Superior temporal gyrus (tissue), 1 donor: ENCODE measurements around the gene WDR31.
A peak's percentile ranks its signal among the peaks of the same experiment; 100 is the strongest.
"Not testable (repeated sequence)": the region's sequence is repeated elsewhere in the genome, so short reads cannot be mapped to it uniquely, and the experiment has no call there.

ENCODE experiments used
- DNase-seq: peaks from one replicate; pipeline ENCODE4 v3.0.0-alpha.2; 2016; ENCODE audit errors: extremely low spot score

WDR31 gene

DNA sequence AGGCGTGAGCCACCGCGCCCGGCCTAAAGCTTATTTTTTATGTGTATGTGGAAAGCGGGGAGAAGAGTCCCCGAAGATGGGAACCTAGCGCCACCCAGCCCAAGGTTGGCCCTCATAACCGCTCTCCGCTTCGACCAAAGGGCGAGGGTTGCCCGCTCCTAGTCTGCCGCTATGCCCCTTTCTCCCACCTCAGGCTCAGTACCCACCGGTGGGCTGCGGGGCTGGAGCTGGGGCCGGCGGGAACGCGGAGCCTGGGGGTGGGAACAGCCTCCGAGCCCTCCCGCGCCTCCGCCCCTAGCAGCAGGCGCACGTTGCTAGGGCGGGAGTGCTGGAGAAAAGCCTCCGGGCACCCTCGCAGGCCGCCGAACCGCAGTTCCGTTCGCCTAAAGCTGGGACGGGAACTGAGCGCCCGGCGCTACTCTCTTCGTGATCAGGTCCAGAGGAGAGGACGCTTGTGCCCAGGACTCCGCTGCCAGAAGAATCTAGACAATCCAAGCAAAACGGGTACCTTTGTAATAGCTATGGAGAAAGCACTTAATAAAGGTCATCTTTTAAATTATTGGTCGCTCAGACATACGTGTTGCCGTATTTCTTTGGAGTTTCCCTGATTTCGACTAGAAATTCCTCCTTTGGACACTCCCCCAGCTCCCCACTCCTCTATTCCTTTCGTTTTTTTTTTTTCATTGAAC lies at the start of gene WDR31:
Gene WDR31, minus strand, starts transcription at position 265 of the 689 bp plus-strand sequence. CDS start 8,253 bp downstream, outside the sequence.
- peak; percentile 88 for DNase-seq

DNA sequence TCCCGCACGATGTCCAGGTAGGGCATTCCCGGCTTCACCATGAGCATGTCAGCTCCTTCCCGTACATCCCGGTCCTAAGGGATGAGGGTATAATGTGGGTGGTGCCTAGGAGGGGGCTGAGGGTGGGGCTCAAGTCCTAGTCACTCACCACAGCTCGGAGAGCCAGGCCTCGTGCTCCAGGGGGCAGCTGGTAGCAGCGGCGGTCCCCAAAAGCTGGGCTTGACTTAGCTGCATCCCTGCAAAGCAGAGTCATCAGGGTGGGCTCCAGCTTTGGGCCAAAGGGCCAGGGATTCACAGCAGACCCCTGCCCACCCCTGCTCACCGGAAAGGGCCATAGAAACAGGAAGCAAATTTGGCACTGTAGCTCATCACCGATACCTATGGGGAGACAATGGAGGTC lies 49.4 kb upstream of the WDR31 start:
- DNase-seq, result no peak

DNA sequence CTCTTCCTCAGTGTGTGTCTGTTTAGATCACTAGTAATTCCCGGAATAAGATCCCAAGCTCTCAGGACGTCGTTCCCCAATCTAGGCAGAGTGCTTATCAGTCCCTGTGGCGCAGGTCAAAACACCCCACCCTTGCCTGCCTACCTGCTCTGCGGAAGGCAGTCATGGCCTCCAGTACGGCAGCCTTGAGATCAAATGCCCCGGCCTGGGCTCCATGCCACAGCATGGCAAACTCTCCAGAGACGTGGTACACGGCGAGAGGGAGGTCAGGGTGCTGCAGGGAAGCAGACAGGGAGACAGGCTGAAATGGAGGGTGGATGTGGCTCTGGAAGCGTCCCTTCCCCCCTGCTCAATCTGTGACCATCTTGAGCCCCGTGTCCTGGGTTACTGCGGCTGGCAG lies 48.8 kb upstream of the WDR31 start:
- no peak for DNase-seq

DNA sequence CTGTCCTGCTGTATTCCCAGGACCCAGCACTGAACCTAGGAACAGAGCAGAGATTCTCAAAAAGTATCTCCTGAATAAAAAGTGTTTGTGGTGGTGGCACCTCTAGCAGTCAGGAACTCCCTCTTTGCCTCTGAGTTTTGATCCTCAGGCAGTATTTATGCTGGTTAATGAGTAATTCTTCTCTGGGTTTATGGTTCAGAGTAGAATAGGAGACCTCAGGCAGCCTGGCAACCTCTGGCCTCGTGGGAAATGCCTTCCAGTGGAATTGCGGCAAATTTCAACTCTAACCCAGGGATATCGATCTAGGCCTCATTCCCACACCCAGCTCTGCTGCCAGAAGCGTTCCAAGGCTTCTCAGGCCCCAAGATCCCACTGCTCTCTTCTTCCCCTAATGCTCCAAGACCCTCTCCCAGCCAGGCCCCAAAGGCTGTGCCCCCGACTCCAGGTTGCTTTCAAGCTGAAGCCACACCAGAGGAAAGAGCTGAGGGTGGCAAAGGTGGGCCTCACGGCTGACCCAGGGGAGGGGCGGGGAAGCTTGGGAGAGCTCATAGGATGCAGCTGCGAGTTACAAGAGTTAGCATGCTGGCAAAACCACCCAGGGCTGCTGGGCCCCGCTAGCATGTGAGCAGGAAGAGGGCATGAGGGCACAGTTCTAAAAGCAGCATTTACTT lies 47.6 kb upstream of the WDR31 start:
- DNase-seq, result no peak

DNA sequence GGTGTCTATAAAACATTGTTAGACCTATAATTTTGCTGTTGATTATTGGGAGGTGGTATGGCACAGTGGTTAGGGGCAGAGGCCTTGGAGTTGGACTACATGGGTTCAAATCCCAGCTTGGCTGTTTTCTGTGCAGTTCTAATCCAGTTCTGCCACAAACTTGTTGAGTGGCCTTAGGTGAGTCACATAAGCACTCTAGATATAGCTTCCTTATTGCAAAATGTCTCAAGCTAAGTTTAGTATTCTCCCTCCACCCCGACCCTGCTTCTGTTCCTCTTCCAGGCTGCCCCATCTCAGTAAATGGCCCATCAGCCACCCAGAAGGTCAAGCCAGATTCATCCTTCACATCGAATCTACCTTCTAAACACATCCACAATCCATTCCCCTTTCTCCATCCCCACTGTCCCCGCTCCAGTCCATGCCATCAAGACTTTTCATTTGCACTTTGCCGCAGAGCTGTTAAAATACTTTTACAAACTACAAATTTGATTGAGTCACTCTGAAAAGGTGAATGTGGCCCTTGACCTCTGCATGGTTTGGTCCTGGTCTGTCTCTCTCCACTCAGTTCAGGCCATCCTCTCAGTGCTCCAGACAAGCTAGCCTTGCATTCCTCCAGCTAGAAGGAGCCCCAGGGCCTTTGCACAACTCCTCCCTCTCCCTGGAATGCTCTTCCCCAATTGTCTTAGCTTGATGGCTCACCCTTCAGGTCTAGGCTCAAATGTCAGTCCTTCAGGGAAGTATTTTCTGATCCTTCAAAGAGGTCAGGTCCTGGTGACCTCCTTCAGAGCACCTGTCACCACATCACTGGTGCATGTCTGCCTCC lies 46.7 kb upstream of the WDR31 start:
- no peak for DNase-seq

DNA sequence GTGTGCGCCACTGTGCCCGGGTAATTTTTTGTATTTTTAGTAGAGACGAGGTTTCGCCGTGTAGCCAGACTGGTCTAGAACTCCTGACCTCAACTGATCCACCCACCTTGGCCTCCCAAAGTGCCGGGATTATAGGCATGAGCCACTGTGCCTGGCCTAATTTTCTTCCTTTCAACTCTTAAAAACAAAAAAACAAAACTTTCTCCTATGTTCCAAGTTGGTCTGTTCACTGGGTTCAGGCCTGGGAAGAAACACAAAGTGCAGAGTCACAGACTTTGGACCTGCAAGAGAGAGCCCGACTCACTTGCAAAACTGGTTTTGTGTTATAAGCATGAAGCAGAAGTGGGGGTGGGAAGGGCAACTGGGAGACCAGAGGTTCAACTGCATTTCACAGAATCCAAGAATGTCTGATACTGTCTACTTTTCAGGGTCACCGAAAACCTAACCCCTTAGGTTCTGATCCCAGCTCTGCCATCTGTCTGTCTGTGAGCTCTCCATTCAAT lies 41.9 kb upstream of the WDR31 start:
- no peak for DNase-seq

DNA sequence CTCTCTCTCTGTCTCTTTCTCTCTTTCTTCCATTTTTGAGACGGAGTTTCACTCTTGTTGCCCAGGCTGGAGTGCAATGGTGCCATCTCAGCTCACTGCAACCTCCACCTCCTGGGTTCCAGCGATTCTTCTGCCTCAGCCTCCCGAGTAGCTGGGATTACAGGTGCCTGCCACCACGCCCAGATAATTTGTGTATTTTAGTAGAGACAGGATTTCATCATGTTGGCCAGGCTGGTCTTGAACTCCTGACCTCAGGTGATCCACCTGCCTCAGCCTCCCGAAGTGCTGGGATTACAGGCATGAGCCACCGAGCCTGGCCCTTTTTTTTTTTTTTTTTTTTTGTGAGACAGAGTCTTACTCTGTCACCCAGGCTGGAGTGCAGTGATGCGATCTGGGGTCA lies 41.4 kb upstream of the WDR31 start:
- DNase-seq, result not testable (repeated sequence)

DNA sequence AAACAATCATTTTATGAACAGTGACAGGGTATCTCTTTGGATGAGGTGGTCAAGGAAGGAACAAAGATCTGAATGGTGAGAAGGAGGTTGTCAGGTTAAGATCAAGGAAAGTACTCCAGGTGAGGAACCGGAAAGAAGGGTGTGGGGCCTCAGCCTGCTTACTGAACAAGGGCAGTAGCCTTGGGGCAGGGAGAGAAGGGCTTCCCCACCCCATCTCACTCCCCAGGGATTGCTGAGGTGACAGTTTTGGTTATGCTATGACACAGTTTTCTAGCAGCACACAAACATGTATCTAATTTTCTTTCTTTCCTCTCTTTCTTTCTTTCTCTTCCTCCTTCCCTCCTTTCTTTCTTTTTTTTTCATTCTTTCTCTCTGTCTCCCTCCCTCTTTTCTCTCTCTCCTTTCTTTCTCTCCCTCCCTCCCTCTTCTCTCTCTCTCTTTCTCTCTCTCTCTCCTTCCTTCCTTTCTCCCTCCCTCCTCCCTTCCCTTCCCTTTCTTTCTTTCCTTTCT lies 40.8 kb upstream of the WDR31 start:
- no peak for DNase-seq

DNA sequence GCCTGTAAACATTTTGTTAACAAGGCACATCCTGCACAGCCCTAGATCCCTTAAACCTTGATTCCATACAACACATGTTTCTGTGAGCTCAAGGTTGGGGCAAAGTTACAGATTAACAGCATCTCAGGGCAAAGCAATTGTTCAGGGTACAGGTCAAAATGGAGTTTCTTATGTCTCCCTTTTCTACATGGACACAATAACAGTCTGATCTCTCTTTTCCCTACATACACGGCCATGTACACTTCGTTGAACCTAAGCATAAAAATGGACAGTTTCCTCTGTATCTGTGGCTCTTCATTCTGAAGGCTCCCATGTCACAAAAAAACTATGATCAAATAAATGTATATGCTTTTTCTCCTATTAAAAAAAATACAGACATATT lies 39.7 kb upstream of the WDR31 start:
- DNase-seq, result not testable (repeated sequence)

DNA sequence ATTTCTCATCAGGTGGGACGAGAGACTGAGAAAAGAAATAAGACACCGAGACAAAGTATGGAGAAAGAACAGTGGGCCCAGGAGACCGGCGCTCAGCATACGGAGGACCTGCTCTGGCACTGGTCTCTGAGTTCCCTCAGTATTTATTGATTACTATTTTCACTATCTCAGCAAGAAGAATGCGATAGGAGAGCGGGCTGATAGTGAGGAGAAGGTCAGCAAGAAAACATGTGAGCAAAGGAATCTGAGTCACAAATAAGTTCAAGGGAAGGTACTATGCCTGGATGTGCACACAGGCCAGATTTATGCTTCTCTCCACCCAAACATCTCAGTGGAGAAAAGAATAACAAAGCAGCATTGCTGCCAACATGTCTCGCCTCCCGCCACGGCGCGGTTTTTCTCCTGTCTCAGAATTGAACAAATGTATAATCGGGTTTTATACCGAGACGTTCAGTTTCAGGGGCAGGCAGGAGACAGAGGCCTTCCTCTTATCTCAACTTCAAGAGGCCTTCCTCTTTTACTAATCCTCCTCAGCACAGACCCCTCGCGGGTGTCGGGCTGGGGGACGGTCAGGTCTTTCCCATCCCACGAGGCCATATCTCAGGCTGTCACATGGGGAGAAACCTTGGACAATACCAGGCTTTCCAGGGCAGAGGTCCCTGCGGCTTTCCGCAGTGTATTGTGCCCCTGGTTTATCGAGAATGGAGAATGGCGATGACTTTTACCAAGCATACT lies 39.2 kb upstream of the WDR31 start:
- DNase-seq, result not testable (repeated sequence)

DNA sequence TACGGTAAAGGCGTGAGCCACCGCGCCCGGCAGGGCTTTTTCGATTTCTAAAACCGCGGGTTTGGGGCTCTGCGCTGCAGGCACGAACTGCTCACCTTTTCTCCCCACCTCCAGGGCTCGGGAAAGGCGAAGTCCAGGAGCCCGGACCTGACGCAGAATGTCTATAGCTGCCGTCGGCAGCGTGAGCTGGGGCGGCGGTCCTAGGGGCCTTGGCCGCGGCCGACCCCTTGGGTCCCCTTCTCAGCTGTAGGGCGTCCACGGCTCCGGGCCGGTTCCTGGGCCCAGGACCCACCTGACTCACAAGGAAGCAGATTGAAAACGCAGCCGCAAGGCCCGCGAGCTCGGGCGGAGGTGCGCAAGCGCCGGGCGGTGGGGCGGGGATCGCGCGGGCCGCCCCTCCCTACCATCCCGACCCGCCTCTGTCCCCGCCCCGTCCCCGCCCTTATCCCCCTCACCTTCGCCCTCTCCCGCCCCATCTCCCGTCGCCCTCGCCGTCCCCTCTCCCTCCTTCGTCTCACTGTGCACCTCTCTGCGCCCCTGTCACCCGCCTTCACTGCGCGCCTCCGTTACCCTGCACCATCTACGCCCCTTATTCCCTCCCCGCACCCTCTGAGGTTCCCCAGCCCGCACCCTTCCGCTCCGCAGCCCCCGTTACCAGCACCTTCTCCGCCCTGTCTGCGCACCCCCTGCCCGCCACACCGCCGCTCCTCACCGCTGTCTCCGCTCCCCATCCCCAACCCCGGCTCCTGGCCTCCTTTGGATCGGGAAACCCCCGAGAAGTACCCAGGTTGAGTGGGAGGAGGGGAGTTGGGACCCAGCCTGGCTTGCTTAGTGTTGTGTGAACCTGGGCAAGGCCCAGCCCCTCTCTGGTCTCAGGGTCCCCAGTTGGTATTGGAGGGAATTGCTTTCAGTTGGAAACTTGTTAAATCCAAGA lies 36.8 kb upstream of the WDR31 start, which contains the start of gene HDHD3:
Gene HDHD3, minus strand, starts transcription at position 353 of the 934 bp plus-strand sequence. CDS start 2,632 bp downstream, outside the sequence.
- peak; percentile 62 for DNase-seq

DNA sequence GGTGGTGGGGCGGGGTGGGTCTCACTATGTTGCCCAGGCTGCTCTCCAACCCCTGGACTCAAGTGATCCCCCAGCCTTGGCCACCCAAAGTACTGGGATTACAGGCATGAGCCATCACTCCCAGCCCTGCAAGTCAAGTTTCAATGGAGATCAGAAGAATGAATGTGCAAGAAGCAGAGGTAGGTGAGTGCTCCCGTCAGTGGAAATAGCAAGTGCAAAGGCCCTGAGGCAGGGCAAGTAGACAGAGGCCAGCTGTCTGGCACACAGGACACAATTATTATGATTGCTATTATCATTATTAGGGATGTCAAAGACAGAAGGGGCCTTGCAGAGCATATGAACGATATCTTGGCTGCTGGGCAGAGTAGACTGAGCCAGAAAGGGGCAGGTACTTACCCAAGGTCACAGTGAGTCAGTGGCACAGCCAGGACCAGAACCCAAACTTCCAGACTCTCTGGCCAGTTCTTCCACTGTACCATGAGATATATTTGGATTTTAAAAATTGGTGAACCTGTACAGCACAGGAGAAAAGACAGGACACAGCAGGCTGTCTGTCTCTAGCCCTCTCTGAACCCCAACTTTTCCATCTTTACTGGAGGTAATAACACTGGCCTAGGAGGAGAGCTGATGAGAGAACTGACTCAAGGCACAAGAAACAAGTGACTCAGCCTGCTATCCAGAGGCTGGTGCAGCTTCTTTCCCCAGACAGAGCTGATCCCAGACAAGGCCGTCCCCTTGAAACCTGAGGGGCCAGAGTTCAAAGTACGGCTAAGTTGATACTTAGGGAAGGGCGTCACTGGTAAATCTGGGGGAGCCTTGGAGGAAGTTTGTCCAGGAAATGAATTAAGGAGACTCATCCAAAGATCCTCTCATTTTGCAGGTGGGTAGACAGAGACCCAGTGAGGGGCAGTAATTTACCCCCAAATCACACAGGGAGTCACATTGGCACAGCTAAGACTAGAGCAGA lies 35.3 kb upstream of the WDR31 start:
- no peak for DNase-seq

DNA sequence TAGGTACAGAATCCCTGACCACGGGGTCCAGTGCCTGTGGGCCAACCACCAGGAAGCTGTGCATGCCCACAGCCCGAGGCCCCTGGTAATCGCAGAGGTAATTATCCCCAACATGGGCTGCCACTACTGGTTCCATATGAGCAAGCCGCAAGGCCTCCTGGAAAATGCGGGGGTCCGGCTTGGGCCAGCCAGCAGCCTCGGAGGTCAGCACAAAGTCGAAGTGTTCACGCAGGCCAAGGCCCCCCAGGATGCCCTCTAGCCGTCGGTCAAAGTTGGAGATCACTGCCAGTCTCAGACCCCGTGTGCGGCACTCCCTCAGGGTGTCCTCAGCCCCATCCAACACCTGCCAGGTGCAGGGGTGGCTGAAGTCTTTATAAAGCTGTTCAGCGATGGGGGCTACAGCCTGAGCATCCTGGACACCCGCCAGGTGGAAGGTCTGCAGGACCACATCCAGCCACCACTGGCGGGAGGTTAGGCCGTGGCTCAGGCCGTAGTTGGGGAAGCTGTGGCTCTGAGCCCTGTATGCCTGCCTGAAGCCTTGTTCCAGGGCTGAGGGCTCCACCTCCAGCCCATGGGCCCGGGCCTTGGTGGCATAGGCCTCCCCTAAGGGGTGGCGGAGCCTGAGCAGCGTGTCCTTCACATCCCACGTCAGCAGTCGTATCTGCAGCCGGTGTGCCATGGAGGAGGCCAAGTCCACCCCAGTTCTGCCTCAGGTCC lies 33.8 kb upstream of the WDR31 start:
- DNase-seq, result no peak

DNA sequence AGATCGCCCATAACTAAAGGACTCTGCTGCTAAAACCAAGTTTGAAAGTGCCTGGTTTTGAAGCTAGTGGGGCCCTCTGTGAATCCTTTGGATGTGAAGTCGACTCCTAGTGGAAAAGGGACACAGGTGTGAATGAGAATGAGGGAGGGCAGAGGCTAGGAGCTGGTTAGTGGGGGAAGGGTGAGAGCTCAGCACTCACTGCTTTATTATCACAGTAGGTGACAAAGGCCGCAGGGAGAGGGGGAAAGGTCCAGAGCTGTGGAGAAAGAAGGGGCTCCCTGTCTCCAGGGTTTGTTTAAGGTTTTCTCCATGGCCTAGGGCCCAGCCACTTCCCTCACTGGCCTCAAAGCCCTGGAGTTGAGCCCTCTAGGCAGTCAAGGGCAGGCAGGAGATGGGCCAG lies 33.2 kb upstream of the WDR31 start:
- no peak for DNase-seq

DNA sequence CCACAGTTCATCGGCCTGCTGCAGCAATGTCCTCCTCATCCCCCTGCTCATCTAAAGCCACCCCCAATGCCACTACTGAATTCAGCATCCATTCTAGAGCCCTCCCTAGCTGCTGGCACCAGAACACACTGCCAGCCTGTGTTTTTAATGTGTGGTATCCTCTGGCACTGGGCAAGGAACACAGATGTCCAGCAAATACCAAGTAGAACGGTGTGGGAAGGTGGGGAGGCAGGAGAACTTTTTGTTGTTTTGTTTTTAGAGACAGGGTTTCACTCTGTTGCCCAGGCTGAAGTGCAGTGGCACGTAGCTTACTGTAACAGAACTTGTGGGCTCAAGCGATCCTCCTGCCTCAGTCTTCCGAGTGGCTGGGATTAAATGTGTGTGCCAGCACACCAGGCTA lies 32.0 kb upstream of the WDR31 start:
- no peak for DNase-seq

DNA sequence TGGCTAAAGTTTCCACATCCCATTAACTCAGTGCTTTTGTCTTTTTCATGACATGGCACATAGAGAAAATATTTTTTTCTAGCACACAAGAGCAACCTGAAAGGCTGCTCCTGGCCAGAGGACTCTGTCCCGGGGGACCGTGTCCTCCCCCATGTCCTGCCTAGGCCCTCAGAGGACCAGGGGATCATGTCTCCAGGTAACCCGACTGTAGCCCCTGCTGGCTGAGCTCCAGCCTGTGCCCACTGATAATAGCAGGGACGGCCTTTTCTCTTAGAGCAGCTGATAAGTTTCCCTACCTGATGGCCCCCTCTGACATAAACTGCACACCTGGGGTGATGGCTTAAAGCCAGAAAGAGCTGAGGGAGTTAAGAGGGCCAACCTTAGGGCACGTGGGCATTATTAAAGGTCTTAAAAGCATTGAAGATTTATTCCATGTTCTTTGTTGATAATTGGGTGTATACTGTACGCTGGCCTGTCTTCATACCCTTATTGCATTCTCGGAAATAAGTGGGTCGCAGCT lies 30.8 kb upstream of the WDR31 start:
- DNase-seq, result no peak

DNA sequence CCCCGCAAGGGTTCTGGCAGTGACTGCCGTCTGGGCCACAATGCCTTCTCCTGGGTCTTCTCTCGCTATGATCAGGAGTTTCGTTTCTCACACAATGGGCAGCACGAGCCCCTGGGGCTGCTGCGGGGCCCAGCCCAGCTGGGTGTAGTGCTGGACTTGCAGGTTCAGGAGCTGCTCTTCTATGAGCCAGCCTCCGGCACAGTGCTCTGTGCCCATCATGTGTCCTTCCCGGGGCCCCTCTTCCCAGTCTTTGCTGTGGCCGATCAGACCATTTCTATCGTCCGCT lies 29.7 kb upstream of the WDR31 start:
- no peak for DNase-seq
